Ishikawa (cell line): ENCODE measurements around the gene ZNF627.

Experiments
- CREB1 ChIP-seq: IDR thresholded peaks from 2 replicates; pipeline ENCODE4 v1.6.1; 2012; ENCODE audit warnings: low read depth
- EGR1 ChIP-seq: IDR thresholded peaks from 2 replicates; pipeline ENCODE4 v1.6.1; 2012
- EP300 ChIP-seq: IDR thresholded peaks from 2 replicates; pipeline ENCODE4 v1.6.1; 2012; ENCODE audit warnings: borderline replicate concordance
- FOXM1 ChIP-seq: IDR thresholded peaks from 2 replicates; pipeline ENCODE4 v1.6.1; 2012; ENCODE audit warnings: low read depth, borderline replicate concordance
- MAX ChIP-seq: IDR thresholded peaks from 2 replicates; pipeline ENCODE4 v1.6.1; 2012
- NFIC ChIP-seq: IDR thresholded peaks from 2 replicates; pipeline ENCODE4 v1.6.1; 2012
- RAD21 ChIP-seq: IDR thresholded peaks from 2 replicates; pipeline ENCODE4 v1.6.1; 2012; ENCODE audit warnings: low read depth
- REST ChIP-seq: IDR thresholded peaks from 2 replicates; pipeline ENCODE4 v1.6.1; 2012; ENCODE audit warnings: low read depth, mild to moderate bottlenecking
- TAF1 ChIP-seq: IDR thresholded peaks from 2 replicates; pipeline ENCODE4 v1.6.1; 2012; ENCODE audit warnings: low read depth, mild to moderate bottlenecking
- TCF12 ChIP-seq: IDR thresholded peaks from 2 replicates; pipeline ENCODE4 v1.6.1; 2012; ENCODE audit warnings: low read depth
- TEAD4 ChIP-seq: IDR thresholded peaks from 2 replicates; pipeline ENCODE4 v1.6.1; 2012
- USF1 ChIP-seq: IDR thresholded peaks from 2 replicates; pipeline ENCODE4 v1.6.1; 2012
- YY1 ChIP-seq: IDR thresholded peaks from 2 replicates; pipeline ENCODE4 v1.6.1; 2012; ENCODE audit warnings: low read depth
- ZBTB7A ChIP-seq: IDR thresholded peaks from 2 replicates; pipeline ENCODE4 v1.6.1; 2012; ENCODE audit warnings: low read depth

- TF ChIP-seq FOXM1: no peak
- no peak for TF ChIP-seq YY1
- TF ChIP-seq TCF12: no peak
- no peak for TF ChIP-seq MAX
- TF ChIP-seq EGR1: no peak
- no peak for TF ChIP-seq TAF1
- TF ChIP-seq RAD21: no peak
- TF ChIP-seq USF1: no peak
- TF ChIP-seq EP300: no peak
- no peak for TF ChIP-seq NFIC
- TF ChIP-seq TEAD4: no peak
- no peak for TF ChIP-seq CREB1
- no peak for TF ChIP-seq ZBTB7A
- no peak for TF ChIP-seq REST
Measured at GRCh38 chr19:11547929-11548700, 49.2 kb upstream of the ZNF627 start.
